Measurements from ENCODE around the gene GNAL.

Gene GNAL

GRCh38 chr18:11809895-11810294 lies 120.8 kb downstream of the GNAL start:
- no peak for DNase-seq (ENCODE audit: low read depth)

GRCh38 chr18:11810379-11810778 lies 121.3 kb downstream of the GNAL start:
- no peak for DNase-seq (ENCODE audit: low read depth)

GRCh38 chr18:11811009-11811408 lies 121.9 kb downstream of the GNAL start:
- DNase-seq (ENCODE audit: low read depth), result no peak

- no peak for DNase-seq (ENCODE audit: low read depth)
These were observed 128.2 kb downstream of the GNAL start for GRCh38 chr18:11817229-11817628.

- no peak for DNase-seq (ENCODE audit: low read depth)
These were observed 129.6 kb downstream of the GNAL start for GRCh38 chr18:11818486-11819203.

- DNase-seq (ENCODE audit: low read depth), result no peak
These were observed 130.9 kb downstream of the GNAL start for GRCh38 chr18:11819938-11820337.

GRCh38 chr18:11820697-11821096 lies 131.6 kb downstream of the GNAL start:
- no peak for DNase-seq (ENCODE audit: low read depth)

GRCh38 chr18:11821208-11821607 lies 132.1 kb downstream of the GNAL start:
- DNase-seq (ENCODE audit: low read depth), result no peak

- no peak for DNase-seq (ENCODE audit: low read depth)
These were observed 132.7 kb downstream of the GNAL start for GRCh38 chr18:11821643-11822237.

GRCh38 chr18:11823545-11823944 lies 134.5 kb downstream of the GNAL start:
- no peak for DNase-seq (ENCODE audit: low read depth)

GRCh38 chr18:11826836-11827235 lies 137.8 kb downstream of the GNAL start:
- no peak for DNase-seq (ENCODE audit: low read depth)

GRCh38 chr18:11828786-11829432 lies 139.8 kb downstream of the GNAL start:
- DNase-seq (ENCODE audit: low read depth), result no peak

GRCh38 chr18:11830585-11830984 lies 141.5 kb downstream of the GNAL start:
- no peak for DNase-seq (ENCODE audit: low read depth)

GRCh38 chr18:11831921-11832320 lies 142.9 kb downstream of the GNAL start:
- DNase-seq (ENCODE audit: low read depth), result no peak

GRCh38 chr18:11834772-11835171 lies 145.7 kb downstream of the GNAL start:
- no peak for DNase-seq (ENCODE audit: low read depth)

- DNase-seq (ENCODE audit: low read depth), result no peak
These were observed 150.5 kb downstream of the GNAL start for GRCh38 chr18:11839556-11839955.

- DNase-seq (ENCODE audit: low read depth), result no peak
These were observed 151.4 kb downstream of the GNAL start for GRCh38 chr18:11840493-11840892.

- no peak for DNase-seq (ENCODE audit: low read depth)
These were observed 153.5 kb downstream of the GNAL start for GRCh38 chr18:11842562-11842961.

GRCh38 chr18:11844436-11844835 lies 155.4 kb downstream of the GNAL start:
- DNase-seq (ENCODE audit: low read depth), result no peak

GRCh38 chr18:11845654-11846053 lies 156.6 kb downstream of the GNAL start:
- DNase-seq (ENCODE audit: low read depth), result no peak

- DNase-seq (ENCODE audit: low read depth), result no peak
These were observed 158.7 kb downstream of the GNAL start for GRCh38 chr18:11847811-11848210.

- no peak for DNase-seq (ENCODE audit: low read depth)
These were observed 160.2 kb downstream of the GNAL start for GRCh38 chr18:11849279-11849678.

GRCh38 chr18:11849841-11850634 lies 161.0 kb downstream of the GNAL start:
- DNase-seq (ENCODE audit: low read depth), result peak; percentile 94

Measured in iris pigment epithelial cell (primary cell).